Left renal cortex interstitium (tissue), 4 donors: ENCODE results near the gene SEMA3G. TPM values are rescaled to one million over a fixed set of nuclear protein-coding genes. Genes with fewer than 3 reads are reported as not detected.

ENCODE experiments used
- DNase-seq, 4 donors: peaks; one replicate each; pipeline ENCODE4 v3.0.0-alpha.2; 2013; ENCODE audit warnings: low read depth in 4 of 4, low spot score in 2 of 4, missing footprints in 1 of 4
- polyA plus RNA-seq, 4 donors: library from polyadenylated mRNA; unstranded; fragments of 120-200 nt; gene quantifications; one replicate each; pipeline ENCODE4 v1.2.1, GENCODE V29; 2013; ENCODE audit not compliant: insufficient read length in 4 of 4

The SEMA3G gene
- polyA plus RNA-seq = 10 to 100 TPM; 28.5 to 35.3 (median 30.1) TPM

- DNase-seq = no peak
Measured at GRCh38 chr3:52444860-52445793, at the start of gene SEMA3G. SEMA3G (minus strand) TSS chr3:52445103; CDS start chr3:52445027, 76 bp downstream.

GRCh38 chr3:52494445-52494844 is 49.5 kb upstream of the SEMA3G start:
- DNase-seq = no peak

GRCh38 chr3:52493232-52494017 is 48.5 kb upstream of the SEMA3G start:
- no peak for DNase-seq

- DNase-seq = no peak
Measured at GRCh38 chr3:52492059-52492458, 47.2 kb upstream of the SEMA3G start.

GRCh38 chr3:52490939-52491526 is 46.1 kb upstream of the SEMA3G start:
- no peak for DNase-seq

- no peak for DNase-seq
Measured at GRCh38 chr3:52490035-52490938, 45.4 kb upstream of the SEMA3G start.

- no peak for DNase-seq
Measured at GRCh38 chr3:52489453-52489852, 44.5 kb upstream of the SEMA3G start.

GRCh38 chr3:52488746-52489145 is 43.8 kb upstream of the SEMA3G start:
- no peak for DNase-seq

- DNase-seq = no peak
Measured at GRCh38 chr3:52487788-52488691, 43.1 kb upstream of the SEMA3G start.

- DNase-seq = no peak
Measured at GRCh38 chr3:52487050-52487787, 42.3 kb upstream of the SEMA3G start.

GRCh38 chr3:52484680-52485461 is 40.0 kb upstream of the SEMA3G start:
- DNase-seq = no peak

GRCh38 chr3:52483577-52484381 is 38.9 kb upstream of the SEMA3G start:
- no peak for DNase-seq

GRCh38 chr3:52483081-52483480 is 38.2 kb upstream of the SEMA3G start:
- DNase-seq = no peak

GRCh38 chr3:52481819-52482521 is 37.1 kb upstream of the SEMA3G start:
- DNase-seq = no peak

GRCh38 chr3:52480768-52481715 is 36.1 kb upstream of the SEMA3G start:
- no peak for DNase-seq
